Endodermal cell (in vitro differentiated cells): ENCODE data around the gene CAMKMT. TPM values are rescaled to one million over a fixed set of nuclear protein-coding genes. Genes with fewer than 3 reads are reported as not detected.

Experiments used
- DNase-seq: peaks from one replicate; pipeline ENCODE4 v3.0.0-alpha.2; 2017
- H3K27ac ChIP-seq: 2 replicates; pipeline ENCODE4 v1.5.1; 2013; ENCODE audit warnings: mild to moderate bottlenecking, low read depth, low read length, moderate library complexity
- H3K27me3 ChIP-seq: 2 replicates; pipeline ENCODE4 v1.6.1; 2013; ENCODE audit warnings: mild to moderate bottlenecking, low read length, moderate library complexity; ENCODE audit not compliant: insufficient read depth, control insufficient read depth, poor library complexity, severe bottlenecking
- H3K36me3 ChIP-seq: 2 replicates; pipeline ENCODE4 v1.7.0; 2013; ENCODE audit warnings: mild to moderate bottlenecking, low read length, moderate library complexity; ENCODE audit not compliant: control insufficient read depth, insufficient read depth
- H3K4me1 ChIP-seq: one replicate; pipeline ENCODE4 v1.7.0; 2013; ENCODE audit warnings: low read length; ENCODE audit not compliant: control insufficient read depth, insufficient read depth
- H3K4me3 ChIP-seq: 2 replicates; pipeline ENCODE4 v1.5.1; 2013; ENCODE audit warnings: mild to moderate bottlenecking, low read length, moderate library complexity
- H3K9ac ChIP-seq: 2 replicates; pipeline ENCODE4 v1.6.1; 2013; ENCODE audit warnings: mild to moderate bottlenecking, low read length, moderate library complexity; ENCODE audit not compliant: poor library complexity, severe bottlenecking; ENCODE audit errors: extremely low read depth
- H3K9me3 ChIP-seq: 2 replicates; pipeline ENCODE4 v1.6.1; 2013; ENCODE audit warnings: mild to moderate bottlenecking, low read length, moderate library complexity; ENCODE audit not compliant: control insufficient read depth
- H3K27ac Mint-ChIP-seq: 2 replicates; pipeline ENCODE4 v1.8.0; 2020; ENCODE audit warnings: mixed read lengths
- H3K27me3 Mint-ChIP-seq: 2 replicates; pipeline ENCODE4 v1.8.0; 2021; ENCODE audit warnings: mild to moderate bottlenecking, mixed read lengths; ENCODE audit not compliant: insufficient read depth
- H3K36me3 Mint-ChIP-seq: 2 replicates; pipeline ENCODE4 v1.8.0; 2020; ENCODE audit warnings: low read depth, mixed read lengths
- H3K4me1 Mint-ChIP-seq: 2 replicates; pipeline ENCODE4 v1.8.0; 2020; ENCODE audit warnings: mixed read lengths
- H3K4me3 Mint-ChIP-seq: 2 replicates; pipeline ENCODE4 v1.8.0; 2020; ENCODE audit warnings: mild to moderate bottlenecking, moderate library complexity, mixed read lengths
- H3K9me3 Mint-ChIP-seq: 2 replicates; pipeline ENCODE4 v1.8.0; 2020; ENCODE audit warnings: mild to moderate bottlenecking, mixed read lengths
- CTCF ChIP-seq: fragments of 200-600 bp; sonication (generic); conservative IDR thresholded peaks from 2 replicates; pipeline ENCODE4 v1.5.0; 2021; ENCODE audit warnings: antibody characterized with exemption, mild to moderate bottlenecking
- WGBS, 2 experiments: methylation state at CpG; one replicate each; pipeline versions ENCODE4 v1.1.5 to v1.1.7; 2013; ENCODE audit warnings: missing lambda C conversion rate in 2 of 2, mixed read lengths in 1 of 2; ENCODE audit not compliant: insufficient coverage in 1 of 2, insufficient read length in 1 of 2; 5-methylcytosine and 5-hydroxymethylcytosine counted together
- total RNA-seq, 2 donors: library from RNA; stranded (reverse); fragmentation: NEBNext Ultra II Directional in 1 of 2; extraction: Animal tissue kit (Norgen Biotek cat#: 25700) in 1 of 2; gene quantifications; 2 replicates in 1 of 2; 3 replicates in 1 of 2; pipeline ENCODE4 v1.2.1, GENCODE V29; 2021

Gene CAMKMT
- total RNA-seq, 2 donors from 2014 or later, result 31.4 to 57.5 TPM

- no peaks in the 10 kb centered on the region for H3K9me3 Mint-ChIP-seq
- Histone ChIP-seq H3K27ac (no peak overlapping the region), H3K9me3 (no peaks in the 10 kb centered on the region), H3K4me1 (no peaks in the 10 kb centered on the region), H3K9ac (no peak overlapping the region), H3K27me3 (no peaks in the 10 kb centered on the region), H3K4me3 (no peak overlapping the region), H3K36me3 (no peaks in the 10 kb centered on the region)
- no peaks in the 10 kb centered on the region for H3K27me3 Mint-ChIP-seq
- DNase-seq, result no peak
- H3K36me3 Mint-ChIP-seq, result no peaks in the 10 kb centered on the region
- no peak overlapping the region for H3K4me3 Mint-ChIP-seq
- no peak overlapping the region for H3K27ac Mint-ChIP-seq
- peaks cover 3% of the 10 kb centered on the region for H3K4me1 Mint-ChIP-seq
- WGBS, 2 experiments, result 89 to 93% methylated on average over 4 of the region's 4 CpGs
- no peak for TF ChIP-seq CTCF
These were observed 291.0 kb downstream of the CAMKMT start for GRCh38 chr2:44652701-44653100.

GRCh38 chr2:44655401-44655864, 293.7 kb downstream of the CAMKMT start:
- TF ChIP-seq CTCF, result no peak
- H3K27me3 Mint-ChIP-seq, result no peaks in the 10 kb centered on the region

GRCh38 chr2:44656460-44656859, 294.7 kb downstream of the CAMKMT start:
- Mint-ChIP-seq H3K27ac (no peak overlapping the region), H3K9me3 (no peaks in the 10 kb centered on the region), H3K4me3 (no peak overlapping the region), H3K36me3 (no peaks in the 10 kb centered on the region), H3K27me3 (no peaks in the 10 kb centered on the region), H3K4me1 (peaks cover 3% of the 10 kb centered on the region)
- 39 to 75% methylated on average over 2 of the region's 2 CpGs for WGBS, 2 experiments
- Histone ChIP-seq H3K9me3 (no peaks in the 10 kb centered on the region), H3K4me1 (no peaks in the 10 kb centered on the region), H3K4me3 (no peak overlapping the region), H3K36me3 (no peaks in the 10 kb centered on the region), H3K9ac (no peak overlapping the region), H3K27me3 (no peaks in the 10 kb centered on the region), H3K27ac (no peak overlapping the region)
- DNase-seq, result no peak
- TF ChIP-seq CTCF, result no peak

More at GRCh38 chr2:44655401-44655864, 293.7 kb downstream of the CAMKMT start:
- Mint-ChIP-seq H3K4me3 (no peak overlapping the region), H3K27ac (no peak overlapping the region), H3K4me1 (peaks cover 3% of the 10 kb centered on the region), H3K9me3 (no peaks in the 10 kb centered on the region), H3K36me3 (no peaks in the 10 kb centered on the region)
- Histone ChIP-seq H3K27ac (no peak overlapping the region), H3K9me3 (no peaks in the 10 kb centered on the region), H3K9ac (no peak overlapping the region), H3K27me3 (no peaks in the 10 kb centered on the region), H3K4me3 (no peak overlapping the region), H3K36me3 (no peaks in the 10 kb centered on the region), H3K4me1 (no peaks in the 10 kb centered on the region)
- DNase-seq, result no peak
- WGBS, 2 experiments, result 77 to 90% methylated on average over 5 of the region's 5 CpGs
